Neutrophil (primary cell): ENCODE data around the gene ADO.

ENCODE experiments used
- H3K27ac ChIP-seq: fragments of 200-600 bp; sonication (generic); 2 replicates; pipeline ENCODE4 v1.5.1; 2016; ENCODE audit warnings: mild to moderate bottlenecking, moderate library complexity
- H3K27me3 ChIP-seq: fragments of 200-600 bp; sonication (generic); 2 replicates; pipeline ENCODE4 v1.6.0; 2016; ENCODE audit warnings: mild to moderate bottlenecking
- H3K36me3 ChIP-seq: fragments of 200-600 bp; sonication (generic); 2 replicates; pipeline ENCODE4 v1.5.1; 2017
- H3K4me1 ChIP-seq, 2 experiments: fragments of 200-600 bp in 1 of 2; sonication (generic) in 1 of 2; 1 replicate in 1 of 2; 2 replicates in 1 of 2; pipeline versions ENCODE4 v1.5.1 to v1.6.1; 2013 to 2016; ENCODE audit warnings: low read depth in 1 of 2, low read length in 1 of 2, mild to moderate bottlenecking in 1 of 2, moderate library complexity in 1 of 2; ENCODE audit not compliant: control insufficient read depth in 1 of 2, insufficient read depth in 1 of 2
- H3K4me3 ChIP-seq, 2 experiments: fragments of 200-600 bp in 1 of 2; sonication (generic) in 1 of 2; 1 replicate in 1 of 2; 2 replicates in 1 of 2; pipeline ENCODE4 v1.5.1; 2013 to 2016; ENCODE audit warnings: low read depth in 1 of 2, low read length in 1 of 2, mild to moderate bottlenecking in 1 of 2, moderate library complexity in 1 of 2
- H3K9me3 ChIP-seq: fragments of 200-600 bp; sonication (generic); 2 replicates; pipeline ENCODE4 v1.5.1; 2016
- CTCF ChIP-seq: fragments of 200-600 bp; sonication (generic); IDR thresholded peaks from 2 replicates; pipeline ENCODE4 v1.5.1; 2016; ENCODE audit warnings: antibody characterized with exemption

Gene ADO

DNA sequence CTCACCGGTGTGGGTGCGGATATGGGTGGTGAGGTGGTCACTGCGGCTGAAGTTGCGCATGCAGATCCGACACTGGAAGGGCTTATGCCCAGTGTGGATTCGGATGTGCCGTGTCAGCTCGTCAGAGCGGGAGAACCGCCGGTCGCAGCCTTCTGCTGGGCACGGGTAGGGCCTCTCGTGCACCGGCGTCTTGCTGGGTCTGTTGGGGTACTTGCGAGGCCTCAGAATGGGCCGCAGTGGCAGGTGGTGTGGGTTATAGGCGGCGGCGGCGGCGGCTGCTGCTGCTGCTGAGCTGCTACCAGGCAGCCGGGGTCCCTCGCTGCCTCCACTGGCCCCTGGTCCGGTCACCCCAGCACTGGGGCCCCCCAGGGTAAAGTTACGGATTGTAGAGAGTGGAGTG is 8.9 kb downstream of the ADO start:
- no peak overlapping the region for H3K4me3 ChIP-seq
- H3K36me3 ChIP-seq, result peaks cover 6% of the 10 kb centered on the region
- no peak overlapping the region for H3K27ac ChIP-seq
- no peak for TF ChIP-seq CTCF
- peaks cover 28 to 29% of the 10 kb centered on the region in 2 experiments for H3K4me1 ChIP-seq
- no peaks in the 10 kb centered on the region for H3K9me3 ChIP-seq
- H3K27me3 ChIP-seq, result peaks cover 48% of the 10 kb centered on the region

DNA sequence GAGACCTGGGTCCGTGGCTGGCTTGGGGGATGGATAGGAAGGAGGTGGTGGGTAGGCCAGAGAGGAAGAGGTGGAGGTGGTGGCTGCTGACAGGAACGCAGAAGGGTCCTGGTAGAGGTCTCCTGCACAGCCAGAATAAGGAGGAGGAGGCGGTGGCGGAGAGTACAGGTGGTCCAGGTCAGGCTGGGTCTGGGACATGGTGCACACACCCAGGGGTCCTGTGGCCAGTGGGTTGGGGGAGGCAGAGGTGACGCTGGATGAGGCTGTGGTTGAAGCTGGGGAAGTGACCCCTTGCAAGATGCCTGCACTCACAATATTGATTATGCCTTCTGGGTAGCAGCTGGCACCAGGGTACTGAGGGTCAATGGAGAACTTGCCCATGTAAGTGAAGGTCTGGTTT is 9.5 kb downstream of the ADO start:
- TF ChIP-seq CTCF, result no peak
- Histone ChIP-seq H3K27ac (no peak overlapping the region), H3K4me1 (peaks cover 31 to 33% of the 10 kb centered on the region in 2 experiments), H3K9me3 (no peaks in the 10 kb centered on the region), H3K27me3 (peaks cover 53% of the 10 kb centered on the region), H3K4me3 (no peak overlapping the region), H3K36me3 (peaks cover 1% of the 10 kb centered on the region)

DNA sequence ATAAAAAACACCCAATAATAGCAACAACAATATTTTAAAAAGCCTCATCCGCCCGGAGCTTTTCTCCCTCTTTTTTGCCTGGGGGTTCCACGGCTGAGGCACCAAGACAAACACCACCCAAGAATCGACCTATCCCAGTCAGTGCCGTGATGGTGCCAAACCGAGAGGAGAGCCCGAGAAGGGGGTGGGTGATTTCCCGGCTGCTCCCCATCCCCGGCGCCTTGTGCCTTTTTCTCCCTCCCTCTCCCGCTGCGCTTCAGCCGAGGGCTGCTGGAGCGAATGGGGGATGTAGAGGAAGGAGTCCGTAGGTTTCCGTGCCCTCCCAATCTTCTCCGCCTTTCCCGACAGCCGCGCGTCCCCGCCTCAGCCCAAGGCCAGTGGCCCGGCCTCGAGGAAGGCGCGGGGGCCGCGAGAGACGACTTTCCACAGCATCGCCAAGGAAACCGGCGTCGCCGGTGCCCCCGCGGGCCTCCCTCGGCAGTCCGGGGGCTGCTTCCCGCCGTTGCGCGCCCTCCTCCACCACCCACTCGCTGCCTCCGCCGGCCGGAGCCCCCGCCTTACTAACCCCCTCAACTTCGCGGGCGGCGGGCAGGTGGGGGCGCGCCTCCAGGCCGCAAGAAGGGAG is 10.3 kb downstream of the ADO start:
- H3K4me1 ChIP-seq, result peaks cover 31 to 34% of the 10 kb centered on the region in 2 experiments
- peaks cover 62% of the 10 kb centered on the region for H3K27me3 ChIP-seq
- no peak for TF ChIP-seq CTCF
- peak overlapping the region in 1 of 2 experiments; percentile 98 for H3K4me3 ChIP-seq
- no peak overlapping the region for H3K27ac ChIP-seq
- H3K9me3 ChIP-seq, result no peaks in the 10 kb centered on the region
- H3K36me3 ChIP-seq, result no peaks in the 10 kb centered on the region

GRCh38 chr10:62815381-62816075 is 11.0 kb downstream of the ADO start:
- H3K4me1 ChIP-seq, result peaks cover 31 to 34% of the 10 kb centered on the region in 2 experiments
- peak overlapping the region; percentile 84 to 98 for H3K4me3 ChIP-seq
- H3K27ac ChIP-seq, result peak overlapping the region; percentile 90
- H3K9me3 ChIP-seq, result no peaks in the 10 kb centered on the region
- peaks cover 69% of the 10 kb centered on the region for H3K27me3 ChIP-seq
- TF ChIP-seq CTCF, result no peak
- no peaks in the 10 kb centered on the region for H3K36me3 ChIP-seq

GRCh38 chr10:62816076-62816330 is 11.5 kb downstream of the ADO start:
- Histone ChIP-seq H3K4me1 (peaks cover 31 to 34% of the 10 kb centered on the region in 2 experiments), H3K9me3 (no peaks in the 10 kb centered on the region), H3K27ac (peak overlapping the region; percentile 90), H3K4me3 (peak overlapping the region; percentile 84 to 98), H3K27me3 (peaks cover 73% of the 10 kb centered on the region), H3K36me3 (no peaks in the 10 kb centered on the region)
- no peak for TF ChIP-seq CTCF
